ENCODE data around the gene FAR2. TPM values are rescaled to one million over a fixed set of nuclear protein-coding genes. Genes with fewer than 3 reads are reported as not detected.
"Not testable (repeated sequence)": the region's sequence is repeated elsewhere in the genome, so short reads cannot be mapped to it uniquely, and the experiment has no call there.

The FAR2 gene
- total RNA-seq, 1 experiment from 2014 or later = 10.7 TPM

GRCh38 chr12:29171421-29172258, 22.6 kb downstream of the FAR2 start:
- intact Hi-C loops (cut with micrococcal nuclease; ENCODE audit: unreplicated experiment) = no loop called here
- H3K36me3 ChIP-seq (ENCODE audit: insufficient read depth, low read length, poor library complexity, severe bottlenecking) = no peaks in the 10 kb centered on the region
- ChIA-PET POLR2A (ENCODE audit: low non-redundant PET) (no interaction called here), CTCF (no interaction called here)
- TF ChIP-seq CTCF (conservative IDR thresholded peaks at IDR 0.05; ENCODE audit: low read depth, low read length) (no peak), EZH2 (IDR thresholded peaks at IDR 0.05; ENCODE audit: borderline replicate concordance, low read depth, low read length, poor library complexity, severe bottlenecking) (no peak)
- no peaks in the 10 kb centered on the region for H3K27me3 ChIP-seq (replicated peaks; ENCODE audit: insufficient read depth, low read depth, low read length, poor library complexity)
- H3K9me3 ChIP-seq (ENCODE audit: low read depth, low read length, poor library complexity, severe bottlenecking) = no peaks in the 10 kb centered on the region
- no TSS peak for BruUV-seq (replicated peaks)
- peaks cover 7% of the 10 kb centered on the region for H3K4me1 ChIP-seq (ENCODE audit: insufficient read depth, low read length, poor library complexity, severe bottlenecking)
- no peak overlapping the region for H3K27ac ChIP-seq (ENCODE audit: low read depth, low read length, poor library complexity, severe bottlenecking)
- H3K4me3 ChIP-seq (ENCODE audit: low read depth, low read length, poor library complexity, severe bottlenecking) = no peak overlapping the region
- DNase-seq (ENCODE audit: low spot score) = no peak

GRCh38 chr12:29176941-29177340, 27.9 kb downstream of the FAR2 start:
- Histone ChIP-seq H3K9me3 (ENCODE audit: low read depth, low read length, poor library complexity, severe bottlenecking) (no peaks in the 10 kb centered on the region), H3K4me1 (ENCODE audit: insufficient read depth, low read length, poor library complexity, severe bottlenecking) (peaks cover 24% of the 10 kb centered on the region), H3K36me3 (ENCODE audit: insufficient read depth, low read length, poor library complexity, severe bottlenecking) (no peaks in the 10 kb centered on the region), H3K27ac (ENCODE audit: low read depth, low read length, poor library complexity, severe bottlenecking) (peak overlapping the region; percentile 86), H3K27me3 (replicated peaks; ENCODE audit: insufficient read depth, low read depth, low read length, poor library complexity) (no peaks in the 10 kb centered on the region), H3K4me3 (ENCODE audit: low read depth, low read length, poor library complexity, severe bottlenecking) (no peak overlapping the region)
- no TSS peak for BruUV-seq (replicated peaks)
- POLR2A ChIA-PET (ENCODE audit: low non-redundant PET) = interaction anchor here (0.6 kb wide), 2 partner anchors 15 to 28 kb away, joined by 4 read pairs; partner anchors contain the start of gene FAR2
- TF ChIP-seq CTCF (conservative IDR thresholded peaks at IDR 0.05; ENCODE audit: low read depth, low read length) (no peak), EZH2 (IDR thresholded peaks at IDR 0.05; ENCODE audit: borderline replicate concordance, low read depth, low read length, poor library complexity, severe bottlenecking) (no peak)
- DNase-seq (ENCODE audit: low spot score) = peak; percentile 90
- intact Hi-C loops (cut with micrococcal nuclease; ENCODE audit: unreplicated experiment) = no loop called here
- CTCF ChIA-PET = no interaction called here

GRCh38 chr12:29182247-29182646, 33.2 kb downstream of the FAR2 start:
- H3K27ac ChIP-seq (ENCODE audit: low read depth, low read length, poor library complexity, severe bottlenecking); DNase-seq (ENCODE audit: low spot score); intact Hi-C loops (cut with micrococcal nuclease; ENCODE audit: unreplicated experiment); H3K36me3 ChIP-seq (ENCODE audit: insufficient read depth, low read length, poor library complexity, severe bottlenecking); H3K9me3 ChIP-seq (ENCODE audit: low read depth, low read length, poor library complexity, severe bottlenecking); H3K27me3 ChIP-seq (replicated peaks; ENCODE audit: insufficient read depth, low read depth, low read length, poor library complexity); H3K4me3 ChIP-seq (ENCODE audit: low read depth, low read length, poor library complexity, severe bottlenecking); POLR2A ChIA-PET (ENCODE audit: low non-redundant PET); BruUV-seq (replicated peaks): not testable (repeated sequence)
- CTCF ChIA-PET = interaction anchor here (0.7 kb wide), 1 partner anchor 1745 kb away, joined by 4 read pairs; no protein-coding TSS in a partner anchor
- peaks cover 14% of the 10 kb centered on the region for H3K4me1 ChIP-seq (ENCODE audit: insufficient read depth, low read length, poor library complexity, severe bottlenecking)

GRCh38 chr12:29187756-29188155, 38.7 kb downstream of the FAR2 start:
- Histone ChIP-seq H3K9me3 (ENCODE audit: low read depth, low read length, poor library complexity, severe bottlenecking) (no peaks in the 10 kb centered on the region), H3K4me3 (ENCODE audit: low read depth, low read length, poor library complexity, severe bottlenecking) (no peak overlapping the region), H3K27me3 (replicated peaks; ENCODE audit: insufficient read depth, low read depth, low read length, poor library complexity) (no peaks in the 10 kb centered on the region), H3K27ac (ENCODE audit: low read depth, low read length, poor library complexity, severe bottlenecking) (no peak overlapping the region), H3K36me3 (ENCODE audit: insufficient read depth, low read length, poor library complexity, severe bottlenecking) (no peaks in the 10 kb centered on the region), H3K4me1 (ENCODE audit: insufficient read depth, low read length, poor library complexity, severe bottlenecking) (no peaks in the 10 kb centered on the region)
- no TSS peak for BruUV-seq (replicated peaks)
- CTCF ChIA-PET = no interaction called here
- no peak for TF ChIP-seq EZH2 (IDR thresholded peaks at IDR 0.05; ENCODE audit: borderline replicate concordance, low read depth, low read length, poor library complexity, severe bottlenecking)
- no peak for TF ChIP-seq CTCF (conservative IDR thresholded peaks at IDR 0.05; ENCODE audit: low read depth, low read length)
- POLR2A ChIA-PET (ENCODE audit: low non-redundant PET) = no interaction called here
- DNase-seq (ENCODE audit: low spot score) = no peak
- intact Hi-C loops (cut with micrococcal nuclease; ENCODE audit: unreplicated experiment) = no loop called here
